OCI-LY1 (cell line): ENCODE results near the gene USP28.

Experiments
- EZH2 ChIP-seq: fragments of 200-600 bp; sonication (generic), shearing (Covaris generic); IDR thresholded peaks from 2 replicates; pipeline ENCODE4 v1.8.0; 2017; ENCODE audit warnings: borderline replicate concordance, mixed run types, mild to moderate bottlenecking, antibody characterized with exemption, low read length, moderate library complexity, mixed read lengths
- TF ChIP-seq, protein P1 (sequence below): fragments of 200-600 bp; sonication (generic), shearing (Covaris generic); IDR thresholded peaks from 2 replicates; pipeline ENCODE4 v1.5.1; 2017; ENCODE audit warnings: mild to moderate bottlenecking, antibody characterized with exemption, low read length, moderate library complexity, mixed read lengths

- TF ChIP-seq, protein P1, sequence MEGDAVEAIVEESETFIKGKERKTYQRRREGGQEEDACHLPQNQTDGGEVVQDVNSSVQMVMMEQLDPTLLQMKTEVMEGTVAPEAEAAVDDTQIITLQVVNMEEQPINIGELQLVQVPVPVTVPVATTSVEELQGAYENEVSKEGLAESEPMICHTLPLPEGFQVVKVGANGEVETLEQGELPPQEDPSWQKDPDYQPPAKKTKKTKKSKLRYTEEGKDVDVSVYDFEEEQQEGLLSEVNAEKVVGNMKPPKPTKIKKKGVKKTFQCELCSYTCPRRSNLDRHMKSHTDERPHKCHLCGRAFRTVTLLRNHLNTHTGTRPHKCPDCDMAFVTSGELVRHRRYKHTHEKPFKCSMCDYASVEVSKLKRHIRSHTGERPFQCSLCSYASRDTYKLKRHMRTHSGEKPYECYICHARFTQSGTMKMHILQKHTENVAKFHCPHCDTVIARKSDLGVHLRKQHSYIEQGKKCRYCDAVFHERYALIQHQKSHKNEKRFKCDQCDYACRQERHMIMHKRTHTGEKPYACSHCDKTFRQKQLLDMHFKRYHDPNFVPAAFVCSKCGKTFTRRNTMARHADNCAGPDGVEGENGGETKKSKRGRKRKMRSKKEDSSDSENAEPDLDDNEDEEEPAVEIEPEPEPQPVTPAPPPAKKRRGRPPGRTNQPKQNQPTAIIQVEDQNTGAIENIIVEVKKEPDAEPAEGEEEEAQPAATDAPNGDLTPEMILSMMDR, result no peak
- no peak for TF ChIP-seq EZH2
Observed at GRCh38 chr11:113808931-113809330, 66.4 kb downstream of the USP28 start.
